GM18951 (cell line): ENCODE data around the gene EMD.

Source experiments
- POLR2A ChIP-seq: IDR thresholded peaks from 4 replicates; pipeline ENCODE4 v1.6.1; 2011; ENCODE audit warnings: mild to moderate bottlenecking; ENCODE audit not compliant: insufficient read length, insufficient read depth; ENCODE audit errors: extremely low read depth
- in situ Hi-C: fragments of 300-500 bp; cut with MboI; formaldehyde crosslinking; loops from one replicate; pipeline ENCODE4 v1.12.0; 2022; ENCODE audit warnings: low sequenced_read_pairs, mixed read lengths, inconsistent platforms; ENCODE audit not compliant: unreplicated experiment

The EMD gene

DNA sequence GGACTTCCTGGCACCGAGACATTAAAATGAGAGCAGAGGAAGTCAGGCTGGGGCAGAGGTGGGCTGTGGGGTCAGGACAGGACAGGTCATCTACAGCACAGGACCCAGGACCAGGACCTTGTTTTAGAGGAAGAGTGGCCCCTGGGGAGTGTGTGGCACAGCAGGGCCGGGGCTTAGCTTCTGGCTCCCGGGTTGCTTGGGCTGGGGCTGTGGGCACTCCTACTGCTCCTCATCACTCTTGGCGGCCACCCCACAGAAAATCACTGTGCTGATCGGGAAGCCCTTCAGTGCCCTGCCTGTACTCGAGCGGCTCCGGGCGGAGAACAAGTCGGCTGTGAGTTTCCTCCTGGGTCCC, 41.3 kb downstream of the EMD start:
- in situ Hi-C loops: no loop called here
- no peak for TF ChIP-seq POLR2A

DNA sequence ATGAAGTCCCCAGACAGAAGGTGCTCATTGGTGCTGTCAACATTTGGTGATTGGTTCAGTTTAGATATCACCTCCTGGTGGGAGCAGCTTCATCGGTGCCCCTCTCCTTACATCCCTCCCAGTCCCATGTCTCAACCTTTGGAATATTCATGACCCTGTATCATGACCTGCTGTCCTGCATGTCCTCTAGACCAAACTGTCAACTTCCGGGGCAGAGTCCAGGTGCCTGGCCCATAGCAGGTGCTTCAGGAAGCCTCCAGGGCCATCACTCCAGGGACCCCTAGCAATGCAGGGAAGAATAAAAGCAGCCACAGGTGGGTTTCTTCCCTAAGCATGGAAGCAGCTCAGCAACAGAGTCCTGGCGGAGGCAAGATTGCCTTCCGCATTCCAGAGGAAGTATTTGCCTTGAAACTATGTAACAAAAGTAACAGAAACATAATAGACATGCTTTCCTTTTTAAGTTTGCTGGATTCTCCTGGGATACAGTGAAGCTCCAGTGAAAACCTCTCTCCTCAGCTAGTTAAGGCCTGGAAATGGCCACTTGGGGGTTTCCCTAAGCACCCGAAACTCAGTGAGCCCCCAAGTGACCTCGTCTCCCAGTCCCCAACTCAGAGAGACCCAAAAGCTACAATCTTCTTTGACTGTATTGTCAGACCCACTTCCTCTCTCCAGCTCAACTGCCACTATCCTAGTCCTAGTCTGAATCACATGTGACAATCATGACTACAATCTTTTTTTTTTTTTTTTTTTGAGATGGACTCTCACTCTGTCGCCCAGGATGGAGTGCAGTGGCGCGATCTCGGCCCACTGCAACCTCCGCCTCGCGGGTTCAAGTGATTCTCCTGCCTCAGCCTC, 48.0 kb downstream of the EMD start:
- no peak for TF ChIP-seq POLR2A
- in situ Hi-C loops: no loop called here

DNA sequence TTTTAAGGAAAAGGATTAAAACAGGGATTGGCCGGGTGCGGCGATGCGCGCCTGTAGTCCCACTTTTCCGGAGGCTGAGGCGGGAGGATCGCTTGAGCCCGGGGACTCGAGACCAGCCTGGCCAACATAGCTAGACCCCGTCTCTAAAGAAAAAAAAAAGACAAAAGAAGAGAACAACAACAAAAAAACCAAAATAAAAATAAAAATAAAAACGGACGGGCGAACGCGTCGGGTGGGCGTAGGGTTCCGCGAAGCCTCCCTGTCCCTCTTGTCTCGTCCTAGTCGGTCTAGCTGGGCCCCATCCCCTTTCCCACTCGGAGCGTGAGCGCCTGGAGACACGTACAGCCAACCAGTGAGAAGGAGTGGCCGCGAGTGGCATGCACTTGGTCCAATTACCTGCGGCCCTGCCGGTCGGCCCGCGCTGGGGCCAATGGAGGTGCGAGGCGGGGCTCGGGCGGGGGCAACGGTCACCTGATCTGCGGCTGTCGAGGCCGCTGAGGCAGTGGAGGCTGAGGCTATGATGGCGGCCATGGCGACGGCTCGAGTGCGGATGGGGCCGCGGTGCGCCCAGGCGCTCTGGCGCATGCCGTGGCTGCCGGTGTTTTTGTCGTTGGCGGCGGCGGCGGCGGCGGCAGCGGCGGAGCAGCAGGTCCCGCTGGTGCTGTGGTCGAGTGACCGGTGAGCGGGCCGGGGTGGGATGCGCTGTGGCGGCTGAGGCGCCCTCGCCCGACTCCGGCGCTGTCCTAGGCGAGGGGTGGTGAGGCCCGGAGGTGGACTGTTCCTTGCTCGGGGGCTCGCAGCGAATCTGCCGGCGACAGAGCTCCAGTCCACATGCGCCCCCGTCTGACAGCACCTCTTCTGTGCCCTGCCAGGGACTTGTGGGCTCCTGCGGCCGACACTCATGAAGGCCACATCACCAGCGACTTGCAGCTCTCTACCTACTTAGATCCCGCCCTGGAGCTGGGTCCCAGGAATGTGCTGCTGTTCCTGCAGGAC, 49.4 kb downstream of the EMD start, which contains the start of gene ATP6AP1:
Gene ATP6AP1, plus strand, starts transcription at position 502 of the 996 bp plus-strand sequence. Its CDS starts 16 bp downstream, at position 518.
- in situ Hi-C loops: no loop called here

DNA sequence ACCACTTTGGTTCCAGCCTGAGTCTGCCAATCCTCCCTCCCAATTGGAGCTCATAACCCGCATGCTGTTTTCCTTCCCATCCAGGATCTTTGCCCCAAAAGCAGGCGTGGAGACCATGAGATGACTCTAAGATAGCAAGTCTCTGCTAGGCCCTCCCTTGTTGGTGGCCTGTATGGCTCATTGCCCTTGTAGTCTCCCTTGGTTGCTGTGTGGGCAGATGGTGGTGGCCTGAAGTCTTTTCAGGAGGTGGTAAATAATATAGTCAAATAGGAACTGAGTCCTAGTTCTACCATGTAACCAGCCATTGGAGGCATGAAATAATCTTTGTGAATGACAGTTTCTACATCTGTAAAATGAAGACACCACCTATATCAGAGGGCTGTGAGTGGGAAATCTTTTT, 50.6 kb downstream of the EMD start:
- TF ChIP-seq POLR2A: no peak

More for the DNA sequence above, 49.4 kb downstream of the EMD start, which contains the start of gene ATP6AP1:
- TF ChIP-seq POLR2A: peak; percentile 68

DNA sequence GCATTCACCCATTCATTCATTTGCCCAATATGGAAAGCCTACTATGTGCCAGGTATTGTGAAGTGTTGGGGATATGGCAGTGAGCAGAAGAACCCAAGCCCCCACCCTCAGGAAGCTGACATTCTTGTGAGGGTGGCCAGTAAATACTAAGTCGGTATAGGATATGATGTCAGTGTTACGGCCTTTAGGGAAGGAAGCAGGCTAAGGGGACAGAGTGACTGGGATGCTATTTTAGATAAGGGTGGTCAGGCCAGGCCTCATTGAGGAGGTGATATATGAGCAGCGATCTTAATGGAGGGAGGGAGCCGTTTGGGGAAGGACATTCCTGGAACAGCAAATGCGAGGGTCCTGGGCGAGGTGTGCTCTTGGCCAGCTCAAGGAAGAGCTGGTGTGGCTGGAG, 51.4 kb downstream of the EMD start:
- in situ Hi-C loops: no loop called here
- TF ChIP-seq POLR2A: no peak

More for the DNA sequence above, 50.6 kb downstream of the EMD start:
- in situ Hi-C loops: no loop called here

DNA sequence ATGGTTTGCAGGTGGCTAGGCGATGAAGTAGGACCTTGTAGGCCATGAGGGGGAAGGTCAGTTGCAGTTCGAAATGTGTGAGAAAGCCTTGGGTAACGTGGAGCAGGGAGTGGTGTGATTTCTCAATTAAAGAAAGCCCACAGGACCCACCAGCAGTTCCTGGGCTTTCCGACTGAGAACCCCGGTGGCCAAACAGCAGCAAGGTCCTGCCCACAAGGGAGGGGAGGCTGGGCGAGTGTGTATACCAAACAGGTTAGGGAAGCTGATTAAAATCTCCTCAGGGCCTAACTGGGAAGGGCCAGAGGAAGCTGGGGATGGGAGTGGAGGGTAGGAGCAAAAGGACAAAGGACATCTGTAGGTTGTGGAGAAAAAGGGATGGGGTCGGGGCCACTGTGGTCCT, 51.8 kb downstream of the EMD start:
- in situ Hi-C loops: no loop called here
- TF ChIP-seq POLR2A: no peak
